ENCODE measurements around the gene STARD9. TPM values are rescaled to one million over a fixed set of nuclear protein-coding genes. Genes with fewer than 3 reads are reported as not detected.

Gene STARD9
- polyA plus RNA-seq, 1 donor (not counting 4 experiments of a cell fraction or from before 2014, with no cell fraction given) = 0.76 TPM

DNA sequence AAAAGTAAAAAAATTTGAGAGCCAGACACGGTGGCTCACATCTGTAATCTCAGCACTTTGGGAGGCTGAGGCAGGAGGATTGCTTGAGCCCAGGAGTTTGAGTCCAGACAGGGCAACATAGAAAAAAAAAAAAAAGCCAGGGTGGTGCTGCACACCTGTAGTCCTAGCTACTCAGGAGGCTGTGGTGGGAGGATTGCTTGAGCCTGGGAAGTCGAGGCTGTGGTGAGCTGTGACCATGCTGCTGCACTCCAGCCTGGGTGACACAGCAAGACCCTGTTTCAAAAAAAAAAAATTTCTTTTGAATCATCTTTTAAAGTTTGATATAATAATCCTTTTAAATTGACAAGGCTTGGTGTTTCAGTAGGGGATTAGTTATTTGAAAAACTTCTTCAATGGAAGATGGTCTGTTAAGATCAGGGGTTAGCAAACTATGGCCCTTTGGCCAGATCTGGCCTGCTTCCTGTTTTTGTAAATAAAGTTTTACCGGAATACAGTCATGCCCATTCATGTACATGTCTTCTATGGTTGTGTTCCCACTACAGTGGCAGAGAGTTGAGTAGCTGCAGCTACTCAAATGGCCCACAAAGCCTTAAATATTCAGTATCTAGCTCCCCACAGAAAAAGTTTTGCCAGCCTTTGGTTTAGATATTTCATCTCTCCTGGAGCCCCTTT lies 132.6 kb downstream of the STARD9 start:
- Histone ChIP-seq H3K9ac (ENCODE audit: control insufficient read depth, extremely low read depth, insufficient read depth, low read length) (no peak overlapping the region), H4K20me1 (ENCODE audit: control insufficient read depth, extremely low read depth, insufficient read depth, low read length) (no peaks in the 10 kb centered on the region), H3K27ac (ENCODE audit: control insufficient read depth, insufficient read depth, low read length) (no peak overlapping the region), H3K9me1 (ENCODE audit: control insufficient read depth, extremely low read depth, insufficient read depth, low read length) (no peaks in the 10 kb centered on the region), H3K27me3 (ENCODE audit: control insufficient read depth, extremely low read depth, insufficient read depth, low read length) (no peaks in the 10 kb centered on the region), H2AFZ (ENCODE audit: control insufficient read depth, low read length) (no peak overlapping the region), H3K36me3 (ENCODE audit: control insufficient read depth in 2 of 2, extremely low read depth in 1 of 2, insufficient read depth in 2 of 2, low read length in 2 of 2) (no peaks in the 10 kb centered on the region), H3K9me3 (ENCODE audit: control insufficient read depth, low read depth, low read length) (no peaks in the 10 kb centered on the region), H3K4me2 (ENCODE audit: control insufficient read depth, extremely low read depth, insufficient read depth, low read depth, low read length) (no peak overlapping the region), H3K4me1 (ENCODE audit: control insufficient read depth, extremely low read depth, insufficient read depth, low read length) (peaks cover 8% of the 10 kb centered on the region), H3K79me2 (ENCODE audit: control insufficient read depth, insufficient read depth, low read length) (no peaks in the 10 kb centered on the region), H3K4me3 (ENCODE audit: control insufficient read depth in 2 of 3, extremely low read depth in 1 of 3, insufficient read depth in 2 of 3, low read depth in 1 of 3, low read length in 3 of 3) (no peak overlapping the region)
- no peak for FAIRE-seq
- TF ChIP-seq, protein P1, sequence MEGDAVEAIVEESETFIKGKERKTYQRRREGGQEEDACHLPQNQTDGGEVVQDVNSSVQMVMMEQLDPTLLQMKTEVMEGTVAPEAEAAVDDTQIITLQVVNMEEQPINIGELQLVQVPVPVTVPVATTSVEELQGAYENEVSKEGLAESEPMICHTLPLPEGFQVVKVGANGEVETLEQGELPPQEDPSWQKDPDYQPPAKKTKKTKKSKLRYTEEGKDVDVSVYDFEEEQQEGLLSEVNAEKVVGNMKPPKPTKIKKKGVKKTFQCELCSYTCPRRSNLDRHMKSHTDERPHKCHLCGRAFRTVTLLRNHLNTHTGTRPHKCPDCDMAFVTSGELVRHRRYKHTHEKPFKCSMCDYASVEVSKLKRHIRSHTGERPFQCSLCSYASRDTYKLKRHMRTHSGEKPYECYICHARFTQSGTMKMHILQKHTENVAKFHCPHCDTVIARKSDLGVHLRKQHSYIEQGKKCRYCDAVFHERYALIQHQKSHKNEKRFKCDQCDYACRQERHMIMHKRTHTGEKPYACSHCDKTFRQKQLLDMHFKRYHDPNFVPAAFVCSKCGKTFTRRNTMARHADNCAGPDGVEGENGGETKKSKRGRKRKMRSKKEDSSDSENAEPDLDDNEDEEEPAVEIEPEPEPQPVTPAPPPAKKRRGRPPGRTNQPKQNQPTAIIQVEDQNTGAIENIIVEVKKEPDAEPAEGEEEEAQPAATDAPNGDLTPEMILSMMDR (optimal IDR thresholded peaks at IDR 0.05 in 1 of 3, IDR thresholded peaks at IDR 0.05 in 1 of 3, conservative IDR thresholded peaks at IDR 0.05 in 1 of 3; ENCODE audit: extremely low read depth in 1 of 3, insufficient read depth in 2 of 3, low read length in 3 of 3) = no peak
- no peak for TF ChIP-seq EZH2 (IDR thresholded peaks at IDR 0.05; ENCODE audit: low read length)
- DNase-seq (ENCODE audit: low read depth, low spot score) = no peak
- dilution Hi-C loops (cut with MboI; ENCODE audit: extremely low pct_ligation_motif_present, low sequenced_read_pairs) = no loop called here

DNA sequence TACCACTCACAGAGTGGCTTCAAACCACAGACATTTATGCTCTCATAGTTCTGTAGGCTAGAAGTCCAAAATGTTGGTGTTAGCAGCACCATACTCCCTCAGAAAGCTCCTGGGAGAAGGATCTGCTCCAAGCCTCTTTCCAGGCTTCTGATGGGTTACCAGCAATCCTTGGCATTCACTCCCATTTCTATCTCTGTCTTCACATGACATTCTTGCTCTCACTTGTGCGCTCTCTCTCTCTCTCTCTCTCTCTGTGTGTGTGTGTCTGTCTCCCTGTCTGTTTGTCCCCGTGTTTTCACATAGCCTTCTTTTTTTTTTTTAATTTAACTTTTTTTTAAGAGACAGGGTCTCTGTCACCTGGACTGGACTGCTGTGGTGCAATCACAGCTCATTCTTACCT lies 135.3 kb downstream of the STARD9 start:
- no peaks in the 10 kb centered on the region for H3K27me3 ChIP-seq (ENCODE audit: control insufficient read depth, extremely low read depth, insufficient read depth, low read length)
- H3K9me3 ChIP-seq (ENCODE audit: control insufficient read depth, low read depth, low read length) = no peaks in the 10 kb centered on the region
- no peak for TF ChIP-seq EZH2 (IDR thresholded peaks at IDR 0.05; ENCODE audit: low read length)
- TF ChIP-seq, protein P1 (optimal IDR thresholded peaks at IDR 0.05 in 1 of 3, IDR thresholded peaks at IDR 0.05 in 1 of 3, conservative IDR thresholded peaks at IDR 0.05 in 1 of 3; ENCODE audit: extremely low read depth in 1 of 3, insufficient read depth in 2 of 3, low read length in 3 of 3) = no peak
- H3K27ac ChIP-seq (ENCODE audit: control insufficient read depth, insufficient read depth, low read length) = no peak overlapping the region
- dilution Hi-C loops (cut with MboI; ENCODE audit: extremely low pct_ligation_motif_present, low sequenced_read_pairs) = no loop called here
- DNase-seq (ENCODE audit: low read depth, low spot score) = no peak
- H3K9ac ChIP-seq (ENCODE audit: control insufficient read depth, extremely low read depth, insufficient read depth, low read length) = no peak overlapping the region
- no peaks in the 10 kb centered on the region for H3K36me3 ChIP-seq (ENCODE audit: control insufficient read depth in 2 of 2, extremely low read depth in 1 of 2, insufficient read depth in 2 of 2, low read length in 2 of 2)
- H3K9me1 ChIP-seq (ENCODE audit: control insufficient read depth, extremely low read depth, insufficient read depth, low read length) = no peaks in the 10 kb centered on the region
- no peaks in the 10 kb centered on the region for H3K79me2 ChIP-seq (ENCODE audit: control insufficient read depth, insufficient read depth, low read length)
- no peaks in the 10 kb centered on the region for H4K20me1 ChIP-seq (ENCODE audit: control insufficient read depth, extremely low read depth, insufficient read depth, low read length)
- H2AFZ ChIP-seq (ENCODE audit: control insufficient read depth, low read length) = no peak overlapping the region
- no peak for FAIRE-seq
- no peak overlapping the region for H3K4me3 ChIP-seq (ENCODE audit: control insufficient read depth in 2 of 3, extremely low read depth in 1 of 3, insufficient read depth in 2 of 3, low read depth in 1 of 3, low read length in 3 of 3)
- no peak overlapping the region for H3K4me2 ChIP-seq (ENCODE audit: control insufficient read depth, extremely low read depth, insufficient read depth, low read depth, low read length)
- H3K4me1 ChIP-seq (ENCODE audit: control insufficient read depth, extremely low read depth, insufficient read depth, low read length) = peaks cover 8% of the 10 kb centered on the region

Measured in keratinocyte (primary cell).